HG02884 (cell line): Measurements from ENCODE around the gene ADISSP.

Experiments used
- ATAC-seq: cut with Tn5 transposase; IDR thresholded peaks from one replicate; pipeline ENCODE4 v1.9.1; 2021; ENCODE audit warnings: mild to moderate bottlenecking, moderate library complexity; ENCODE audit not compliant: unreplicated experiment

The ADISSP gene

DNA sequence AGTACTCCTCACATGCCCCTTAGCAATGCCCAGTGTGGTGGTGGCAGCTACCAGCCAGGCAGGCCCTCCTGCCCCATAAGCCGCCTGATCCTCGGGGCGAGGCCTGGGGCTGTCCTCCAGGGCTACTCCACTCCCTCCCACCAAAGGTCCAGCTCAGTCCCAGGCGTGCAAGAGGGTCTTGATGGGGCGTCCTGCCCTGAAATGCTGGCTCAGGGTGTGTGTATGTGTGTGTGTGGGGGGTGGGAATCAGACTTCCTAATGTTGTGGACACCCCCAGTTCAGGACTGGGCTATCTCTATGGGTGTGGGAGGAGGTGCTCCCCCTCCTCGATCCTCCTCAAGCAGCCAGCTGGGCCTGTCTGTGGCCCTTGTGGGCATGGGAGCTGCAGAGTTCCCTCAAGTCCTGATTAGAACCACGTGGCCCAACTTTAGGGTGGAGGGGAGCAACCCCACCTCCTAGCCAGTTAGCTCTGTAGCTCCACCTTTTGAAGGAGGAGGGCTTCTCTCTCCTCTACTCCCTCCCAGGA is 27.6 kb downstream of the ADISSP start:
- ATAC-seq, result no peak

DNA sequence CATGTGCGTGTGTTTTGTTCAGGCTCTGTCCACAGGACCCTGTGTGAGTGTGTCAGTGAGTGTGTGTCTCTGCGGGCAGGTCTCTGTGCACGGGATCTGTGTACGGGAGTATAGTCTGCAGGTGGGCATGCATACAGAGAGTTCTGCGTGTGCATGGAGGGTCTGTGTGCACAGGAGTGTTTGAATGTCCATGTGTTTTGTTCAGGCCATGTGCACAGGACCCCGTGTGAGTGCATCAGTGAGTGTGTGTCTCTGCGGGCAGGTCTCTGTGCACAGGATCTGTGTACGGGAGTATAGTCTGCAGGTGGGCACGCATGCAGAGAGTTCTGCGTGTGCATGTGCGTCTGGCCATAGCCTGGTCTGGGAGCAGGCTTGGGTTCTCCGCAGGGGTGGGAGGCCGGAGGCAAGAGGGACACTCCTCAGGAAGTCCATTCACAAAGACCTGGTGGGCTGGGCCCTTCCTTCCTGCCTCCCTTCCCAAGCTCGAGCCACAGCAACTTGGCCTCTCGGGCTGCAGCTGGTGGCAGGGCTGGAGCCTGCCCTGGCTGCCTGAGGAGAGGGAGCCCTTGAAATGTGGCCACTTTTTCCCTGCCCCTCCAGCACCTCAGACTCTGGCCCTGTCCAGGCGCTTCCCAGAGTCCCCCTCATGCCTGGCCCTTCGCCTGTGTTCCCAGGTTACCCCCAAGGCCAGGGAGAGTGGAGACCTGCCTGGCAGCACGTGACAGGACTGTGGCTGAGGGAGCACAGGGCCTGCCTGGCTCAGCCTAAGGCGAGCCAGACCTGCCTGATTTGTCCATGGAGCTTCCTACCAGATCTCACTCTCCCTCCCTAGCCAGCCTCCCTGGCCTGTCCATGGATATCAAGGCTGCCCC is 28.3 kb downstream of the ADISSP start:
- ATAC-seq, result no peak

DNA sequence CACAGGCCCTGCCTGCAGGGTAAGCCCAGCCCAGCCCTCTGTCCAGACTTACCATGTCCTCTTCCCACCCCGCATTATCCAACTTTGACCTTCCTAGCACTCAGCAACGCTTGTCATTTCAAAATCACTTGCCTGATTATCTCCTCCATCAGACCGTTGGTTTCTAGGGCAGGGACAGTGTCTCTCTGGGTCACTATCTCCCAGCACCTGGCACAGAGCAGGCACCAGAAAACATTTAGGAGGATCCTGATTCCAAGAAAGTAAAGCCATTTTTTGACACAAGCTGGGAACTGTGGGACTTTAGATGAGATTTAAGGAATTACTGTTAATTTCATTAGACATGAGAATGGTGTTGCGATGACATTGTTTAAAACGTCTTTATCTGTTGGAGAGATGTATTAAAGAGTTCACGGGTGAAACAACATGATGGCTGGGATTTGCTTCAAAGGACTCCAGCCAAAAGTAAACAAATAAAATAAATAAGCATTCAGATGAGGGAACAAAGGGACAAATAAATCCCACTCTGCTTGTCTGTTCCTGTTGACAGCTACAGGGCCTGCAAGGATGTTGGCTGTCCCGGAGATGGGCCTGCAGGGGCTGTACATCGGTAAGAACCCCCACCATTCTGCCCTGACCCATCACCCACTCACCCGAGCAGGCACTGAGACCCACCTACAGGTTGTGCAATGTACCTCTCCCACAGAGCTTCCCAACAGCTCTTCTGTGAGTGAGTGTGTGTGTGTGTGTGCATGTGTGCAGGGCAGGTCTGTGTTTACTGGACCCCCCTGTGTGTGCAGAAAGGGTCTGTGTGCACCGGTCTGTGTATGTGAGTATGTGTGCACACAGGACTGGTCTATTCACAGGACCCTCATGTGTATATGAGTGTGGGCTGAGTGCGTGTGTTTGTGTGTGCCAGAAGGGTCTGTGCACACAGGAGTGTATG is 29.2 kb downstream of the ADISSP start:
- no peak for ATAC-seq

DNA sequence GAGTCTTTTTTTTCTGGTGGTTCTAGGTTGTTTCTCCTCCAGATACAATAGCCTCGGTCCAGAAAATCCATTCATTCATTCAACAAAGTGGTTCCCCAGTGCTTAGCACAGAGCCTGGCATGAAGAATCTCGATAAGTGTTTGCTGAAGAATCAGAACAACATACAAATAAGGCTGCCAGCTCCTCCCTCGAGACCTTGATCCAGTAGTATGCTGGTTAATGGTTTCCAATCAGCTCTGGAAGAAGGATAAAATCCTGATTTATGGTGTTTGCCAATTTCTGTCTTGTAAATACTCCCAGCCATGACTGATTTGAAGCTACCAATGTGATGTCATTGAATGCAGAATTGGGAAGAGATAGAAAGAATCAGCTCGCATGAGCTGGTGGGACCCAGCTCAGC is 31.8 kb downstream of the ADISSP start:
- no peak for ATAC-seq

DNA sequence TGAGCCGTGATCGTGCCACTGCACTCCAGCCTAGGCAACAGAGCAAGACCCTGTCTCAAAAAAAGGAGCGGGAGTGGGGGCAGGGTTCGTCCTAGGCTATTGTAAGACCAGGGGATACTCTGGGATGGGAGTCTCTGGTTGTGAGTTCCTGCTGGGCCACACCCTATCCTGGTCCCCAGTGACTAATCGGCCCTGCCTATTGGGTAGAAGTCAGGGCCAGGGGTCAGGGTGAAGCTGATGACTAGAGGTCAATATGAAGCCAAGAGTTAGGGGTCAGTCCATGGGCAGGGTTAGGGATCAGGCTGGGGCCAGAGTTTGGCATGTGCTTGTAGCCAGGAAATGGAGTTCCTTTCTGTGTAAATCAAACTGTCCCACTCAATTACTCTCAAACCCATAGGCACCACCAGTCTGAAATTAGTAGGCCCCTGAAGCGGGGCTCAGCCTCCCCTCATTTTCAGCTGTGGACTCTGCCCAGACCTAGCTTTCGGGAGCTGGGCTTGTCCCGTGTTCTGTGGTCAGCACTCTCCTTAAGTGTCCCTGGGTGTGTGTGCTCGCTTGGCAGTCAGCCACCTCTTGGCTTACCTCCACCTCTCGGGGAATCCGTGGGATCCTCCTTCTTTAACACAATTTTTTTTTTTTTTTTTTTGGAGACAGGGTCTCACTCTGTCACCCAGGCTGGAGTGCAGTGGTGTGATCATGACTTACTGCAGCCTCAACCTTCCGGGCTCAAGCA is 33.3 kb downstream of the ADISSP start:
- ATAC-seq, result no peak

DNA sequence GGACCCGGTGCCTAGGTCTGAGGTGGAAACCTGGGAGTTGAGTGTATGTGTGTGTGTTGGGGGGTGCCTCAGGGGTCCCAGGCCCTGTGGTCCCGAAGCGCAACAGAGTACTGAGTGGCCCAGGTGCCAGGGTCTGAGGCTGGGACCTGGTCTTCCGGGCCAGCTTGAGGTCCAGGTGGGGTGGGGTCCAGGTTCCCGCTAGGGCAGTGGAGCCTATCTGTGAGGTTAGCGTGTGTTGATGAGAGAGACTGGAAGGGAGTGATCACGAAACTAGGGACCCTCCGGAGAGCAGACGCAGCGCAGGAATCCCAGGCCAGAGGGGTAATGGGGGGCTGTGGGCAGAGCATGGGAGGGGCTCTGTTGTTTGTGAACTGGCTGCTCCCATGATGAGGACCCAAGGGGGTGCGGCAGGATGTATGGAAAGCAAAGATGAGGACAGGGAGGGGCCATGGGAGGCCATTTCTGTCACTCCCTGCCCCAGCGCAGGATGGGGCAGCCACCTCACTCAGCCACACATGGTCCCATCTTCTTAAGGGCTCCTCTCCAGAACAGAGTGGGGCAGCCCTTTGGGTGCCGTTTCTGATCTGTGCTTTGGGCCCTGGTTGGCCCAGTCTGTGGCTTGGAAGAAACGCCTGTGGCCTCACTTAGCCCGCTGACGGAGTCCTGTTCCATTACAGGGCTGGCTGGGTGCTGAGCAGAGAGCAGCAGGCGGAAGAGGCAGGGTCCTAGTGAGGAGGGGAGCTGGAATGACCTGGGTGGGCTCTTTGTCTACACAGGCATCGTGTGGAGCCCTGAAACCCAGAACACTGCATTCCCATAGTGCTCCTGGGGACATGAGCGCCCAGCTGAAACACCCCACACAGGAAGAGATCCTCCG is 34.2 kb downstream of the ADISSP start:
- no peak for ATAC-seq

DNA sequence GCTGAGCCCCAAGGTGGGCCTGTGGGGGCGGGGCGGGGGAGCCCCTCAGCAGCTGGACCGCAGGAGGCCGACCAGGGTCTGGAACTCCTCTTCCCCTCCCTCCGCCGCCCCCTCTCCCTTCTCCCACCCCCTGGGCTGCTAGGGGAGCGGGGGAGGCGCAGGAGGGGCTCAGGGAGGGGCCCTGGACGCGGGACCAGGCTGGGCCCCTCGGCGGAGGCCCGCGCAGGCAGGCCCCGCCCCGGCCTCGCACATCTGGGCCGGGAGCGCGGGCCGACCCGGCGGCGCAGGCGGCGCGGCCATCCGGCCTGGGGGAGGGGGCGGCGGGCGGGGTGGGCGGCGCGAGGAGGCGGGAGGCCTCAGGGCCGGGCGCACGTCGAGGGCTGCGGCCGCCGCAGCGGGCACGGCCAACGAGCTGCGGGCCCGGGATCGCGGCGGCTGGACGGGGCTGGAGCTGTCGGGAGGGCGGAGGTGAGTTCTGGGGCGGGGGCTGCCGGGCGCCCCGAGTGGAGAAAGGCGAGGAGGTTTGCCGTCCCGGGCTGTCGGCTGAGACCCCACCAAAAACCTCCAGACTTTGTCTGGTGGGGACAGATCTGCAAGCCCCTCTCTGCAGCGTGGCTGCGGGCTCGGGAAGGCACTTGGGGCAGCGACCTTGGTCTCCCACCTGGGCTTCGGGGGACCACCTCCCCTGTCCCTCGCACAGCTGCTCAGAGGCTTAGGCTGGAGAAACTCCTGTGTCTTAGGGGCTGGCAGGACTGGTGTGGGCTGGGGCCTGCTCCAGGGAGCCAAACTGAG is 35.0 kb downstream of the ADISSP start, which contains the start of gene HSPA12B:
Gene HSPA12B (plus strand): TSS at position 359 of the 792 bp plus-strand sequence. CDS start 5,990 bp downstream, outside the sequence.
- ATAC-seq, result no peak

DNA sequence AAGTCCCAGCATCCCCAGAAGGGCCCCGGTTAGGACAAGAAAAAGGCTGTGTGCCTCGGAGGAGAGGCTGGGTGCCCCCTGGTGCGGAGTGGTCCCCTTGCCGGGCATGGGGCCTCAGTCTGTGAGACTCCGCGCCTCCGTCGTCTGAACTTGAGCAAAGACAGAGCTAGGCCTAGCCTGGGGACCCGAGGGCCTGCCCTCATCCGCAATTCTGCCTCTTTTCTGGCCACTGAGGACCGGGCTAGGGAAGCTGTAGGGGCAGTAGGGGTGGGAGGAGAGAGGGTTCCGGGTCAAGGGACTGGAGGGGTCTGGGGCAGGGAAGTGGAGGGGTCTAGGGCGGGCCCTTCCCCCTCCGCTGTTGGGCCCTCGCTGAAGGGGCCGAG is 35.6 kb downstream of the ADISSP start:
- no peak for ATAC-seq

DNA sequence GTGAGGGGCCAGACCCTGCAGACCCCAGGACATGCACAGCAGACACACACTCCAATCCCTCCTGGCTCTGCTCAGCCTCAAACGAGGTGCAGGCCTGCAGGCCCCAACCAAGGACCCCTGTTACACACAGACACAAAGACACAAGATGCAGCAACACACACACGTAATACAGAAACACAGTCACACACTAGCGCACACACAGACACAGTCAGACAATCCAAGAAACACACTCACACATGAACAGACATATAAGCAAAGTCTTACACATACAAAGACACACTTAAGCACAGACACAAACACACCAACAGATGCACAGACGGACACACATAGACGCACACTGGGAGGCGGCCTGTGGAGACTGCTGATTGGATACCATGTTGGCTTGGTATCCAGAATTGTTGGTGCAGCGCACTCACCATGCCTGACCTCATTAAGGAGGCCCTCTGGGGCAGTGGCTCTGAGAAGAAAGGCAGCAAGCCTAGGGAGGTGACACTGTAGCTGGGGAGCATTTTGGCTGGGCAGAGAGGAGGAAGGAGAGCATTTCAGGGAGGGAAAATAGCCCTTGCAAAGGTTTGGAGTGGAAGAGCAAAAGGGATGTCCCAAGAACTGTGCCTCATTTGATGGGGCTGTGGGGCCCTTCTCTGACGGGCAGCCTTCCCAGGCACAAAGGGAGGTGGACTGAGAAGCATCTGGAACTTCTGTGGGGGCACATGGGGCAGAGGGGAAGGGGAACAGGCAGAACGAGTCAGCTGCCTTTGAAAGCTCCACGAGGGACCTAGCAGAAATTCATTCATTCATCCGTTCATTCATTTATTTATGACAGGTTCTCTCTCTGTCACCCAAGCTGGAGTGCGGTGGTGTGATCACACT is 36.5 kb downstream of the ADISSP start:
- no peak for ATAC-seq

DNA sequence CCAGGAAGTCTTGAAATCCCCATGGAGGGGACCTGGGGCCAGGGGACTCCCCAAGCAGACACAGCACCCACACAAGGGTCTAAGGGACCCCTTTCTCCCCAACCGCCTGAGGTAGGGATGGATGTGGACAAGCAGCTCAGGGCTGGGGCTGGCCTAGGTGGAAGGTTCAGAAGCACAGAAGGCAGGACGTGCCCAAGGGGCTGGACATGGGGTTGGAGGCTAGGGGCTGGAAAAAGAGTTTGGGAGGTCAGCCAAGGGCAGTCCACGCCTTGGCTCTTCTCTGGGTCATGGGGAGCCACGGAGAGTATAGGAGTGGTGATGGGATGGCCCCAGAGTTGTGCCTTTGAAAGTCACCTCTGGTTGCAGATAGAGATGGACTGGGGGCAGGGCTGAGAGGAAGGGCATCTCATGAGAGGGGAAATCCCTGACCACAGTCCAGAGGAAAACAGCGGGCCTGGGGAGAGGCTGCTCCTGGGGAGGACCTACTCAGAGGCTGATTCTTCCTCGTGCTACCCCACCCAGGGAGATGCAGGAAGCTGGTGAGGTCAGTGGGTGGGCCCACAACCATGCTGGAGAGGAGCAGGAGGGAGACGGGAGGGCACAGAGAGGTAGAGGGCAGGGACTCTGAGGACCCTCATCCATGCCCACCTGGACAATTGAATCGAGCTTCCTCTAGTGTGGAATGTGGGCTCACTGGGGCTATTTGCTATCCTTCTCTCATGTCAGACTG is 37.6 kb downstream of the ADISSP start:
- ATAC-seq, result no peak

DNA sequence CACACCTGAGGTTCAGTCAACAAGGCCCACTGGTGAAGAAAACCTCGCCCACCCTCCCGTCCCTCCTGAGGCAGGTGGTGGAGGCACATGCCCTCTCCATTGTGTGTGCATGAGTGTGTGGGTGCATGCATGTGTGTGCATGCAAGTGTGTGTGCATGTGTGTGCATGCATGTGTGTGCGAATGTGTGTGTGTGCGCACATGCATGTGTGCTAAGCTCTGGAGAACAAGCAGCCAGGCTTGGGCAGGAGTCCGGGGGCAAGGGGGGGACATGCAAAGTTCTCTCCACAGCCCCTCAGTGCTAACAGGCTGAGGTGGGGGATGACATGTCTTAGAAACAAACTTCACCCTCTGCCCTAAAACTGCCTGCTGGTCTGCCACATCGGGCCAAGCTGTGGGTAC is 38.2 kb downstream of the ADISSP start:
- ATAC-seq, result no peak

DNA sequence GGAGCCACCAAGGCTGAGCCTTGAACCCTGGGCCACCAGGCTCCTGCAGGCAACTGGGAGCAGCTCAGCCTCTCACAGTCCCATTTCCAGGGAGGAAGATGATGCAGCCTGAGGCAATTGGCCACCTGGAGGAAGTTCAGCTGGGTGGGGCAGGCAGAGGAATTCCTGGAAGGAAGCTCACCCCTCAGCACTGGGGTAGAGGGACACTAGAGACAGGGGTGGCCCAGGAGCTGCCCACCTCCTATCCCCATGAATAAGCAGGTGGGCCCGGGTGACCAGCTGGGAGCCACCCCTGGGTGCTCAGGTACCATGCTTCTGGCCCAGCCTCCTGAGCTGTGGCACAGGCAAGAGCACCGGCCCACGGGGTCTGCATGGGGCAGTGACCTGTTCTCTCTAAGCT is 38.7 kb downstream of the ADISSP start:
- ATAC-seq, result no peak

DNA sequence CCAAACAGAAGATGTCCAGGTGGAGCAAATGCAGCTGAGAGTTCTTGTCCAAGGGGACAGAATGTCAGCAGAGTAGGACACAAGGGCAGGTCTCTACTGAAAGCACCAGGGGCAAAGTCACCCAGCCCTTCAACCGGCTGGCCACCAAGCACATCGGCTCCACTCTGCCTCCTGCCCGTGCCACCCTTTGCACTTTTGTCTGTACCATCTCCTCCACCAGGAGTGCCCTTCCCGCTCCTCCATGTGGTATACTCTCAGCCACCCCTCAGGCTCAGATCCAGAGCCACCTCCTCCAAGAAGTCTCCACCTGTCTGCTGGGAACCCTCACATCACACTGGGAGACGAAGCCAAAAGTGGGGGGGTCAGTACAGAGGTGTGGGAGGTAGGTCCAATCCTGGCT is 39.2 kb downstream of the ADISSP start:
- no peak for ATAC-seq

DNA sequence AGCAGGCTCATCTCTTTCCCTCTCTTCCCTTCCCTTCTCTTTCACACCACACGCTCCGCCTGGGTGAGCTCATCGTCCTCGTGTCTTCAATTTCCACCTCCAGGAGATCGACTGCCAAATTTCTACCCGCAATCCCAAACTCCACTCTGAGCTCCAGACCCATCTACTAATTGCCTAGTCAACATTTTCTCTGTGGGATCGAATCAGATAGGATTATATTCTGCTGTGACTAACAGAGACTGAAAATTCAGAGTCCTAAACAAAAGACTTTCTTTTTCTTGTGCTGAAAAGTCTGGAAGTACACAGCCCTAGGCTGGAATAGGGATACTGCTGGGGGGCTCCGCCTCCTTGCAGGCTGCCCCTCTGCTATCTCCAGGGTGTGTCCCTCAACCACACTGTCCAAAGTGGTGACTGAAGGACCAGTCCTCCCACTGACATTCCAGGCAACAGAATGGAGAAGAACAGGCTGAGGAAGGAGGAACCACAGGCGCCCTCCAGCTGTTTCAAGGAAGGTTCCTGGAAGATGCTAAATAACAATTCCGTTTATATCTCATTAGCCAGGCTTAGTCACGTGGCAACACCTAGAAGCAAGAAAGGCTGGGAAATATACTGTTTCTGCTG is 40.0 kb downstream of the ADISSP start:
- ATAC-seq, result no peak

DNA sequence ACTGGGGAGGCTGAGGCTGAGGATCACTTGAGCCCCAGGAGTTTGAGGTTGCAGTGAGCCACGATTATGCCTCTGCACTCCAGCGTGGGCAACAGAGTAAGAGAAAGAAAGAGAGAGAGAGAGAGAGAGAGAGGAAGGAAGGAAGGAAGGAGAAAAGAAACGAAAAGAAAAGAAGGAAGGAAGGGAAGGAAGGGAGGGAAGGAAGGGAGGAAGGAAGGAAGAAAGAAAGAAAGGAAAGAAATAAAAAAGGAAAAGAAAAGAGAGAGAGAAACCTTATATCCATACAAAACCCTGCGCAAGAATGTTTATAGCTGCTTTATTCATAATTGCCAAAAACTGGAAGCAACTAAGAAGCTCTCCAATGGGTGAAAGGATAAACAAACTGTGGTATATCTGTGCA is 43.2 kb downstream of the ADISSP start:
- no peak for ATAC-seq

DNA sequence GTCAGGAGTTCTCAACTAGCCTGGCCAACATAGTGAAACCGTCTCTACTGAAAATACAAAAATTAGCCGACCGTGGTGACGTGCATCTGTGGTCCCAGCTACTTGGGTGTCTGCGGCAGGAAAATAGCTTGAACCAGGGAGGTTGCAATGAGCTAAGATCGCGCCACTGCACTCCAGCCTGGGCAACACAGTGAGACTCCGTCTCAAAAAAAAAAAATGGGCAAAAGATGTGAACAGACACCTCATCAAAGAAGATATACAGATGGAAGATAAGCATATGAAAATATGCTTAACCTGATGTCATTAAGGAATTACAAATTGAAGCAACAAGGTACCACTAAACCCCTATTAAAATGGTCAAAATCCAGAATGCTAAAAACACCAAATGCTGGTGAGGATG is 44.3 kb downstream of the ADISSP start:
- ATAC-seq, result no peak

DNA sequence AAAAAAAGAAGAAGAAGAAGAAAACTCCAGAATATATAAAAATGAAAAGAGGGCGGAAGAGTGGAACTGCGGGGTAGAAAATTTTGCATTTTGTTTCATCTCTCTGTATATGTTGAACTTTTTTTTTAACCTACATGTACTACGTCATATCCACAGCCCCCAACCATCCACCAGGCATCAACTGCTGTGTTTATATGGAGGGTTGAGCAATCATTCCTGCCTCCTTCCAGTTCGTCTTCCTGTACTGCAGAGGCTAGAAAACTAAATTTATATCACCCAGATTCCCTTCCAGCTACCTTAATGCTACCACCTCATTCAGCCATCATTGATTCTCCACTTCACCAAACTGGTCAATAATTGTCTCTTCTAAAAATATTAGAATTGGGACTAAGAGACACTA is 45.6 kb downstream of the ADISSP start:
- ATAC-seq, result no peak
